Stomach (tissue), 9 donors: ENCODE measurements around the gene CS. TPM values are rescaled to one million over a fixed set of nuclear protein-coding genes. Genes with fewer than 3 reads are reported as not detected.

Source experiments
- DNase-seq, 2 donors: peaks; one replicate each; pipeline versions ENCODE4 v3.0.0 to v3.0.0-alpha.2; 2013 to 2019
- H3K27ac ChIP-seq, 5 donors: fragments of 200-600 bp in 4 of 5; sonication (generic) in 4 of 5; one replicate each; pipeline ENCODE4 v1.5.1; 2013 to 2019; ENCODE audit warnings: mild to moderate bottlenecking in 1 of 5, moderate library complexity in 1 of 5
- H3K27me3 ChIP-seq, 3 donors: fragments of 200-600 bp; sonication (generic); one replicate each; pipeline ENCODE4 v1.5.1; 2017 to 2019; ENCODE audit warnings: mixed run types in 1 of 3
- H3K36me3 ChIP-seq, 4 donors: fragments of 200-600 bp; sonication (generic); 1 replicate in 3 of 4; 2 replicates in 1 of 4; pipeline ENCODE4 v1.5.1; 2016 to 2019
- H3K4me1 ChIP-seq, 4 donors: fragments of 200-600 bp; sonication (generic); one replicate each; pipeline ENCODE4 v1.5.1; 2016 to 2019
- H3K4me3 ChIP-seq, 4 donors: fragments of 200-600 bp; sonication (generic) in 3 of 4; one replicate each; pipeline ENCODE4 v1.5.1; 2016 to 2019; ENCODE audit warnings: mild to moderate bottlenecking in 1 of 4
- H3K9me3 ChIP-seq, 4 donors: fragments of 200-600 bp; sonication (generic); one replicate each; pipeline ENCODE4 v1.5.1; 2016 to 2019
- EP300 ChIP-seq: sonication (generic); formaldehyde crosslinking; IDR thresholded peaks from one replicate; pipeline ENCODE4 v1.6.1; 2017; ENCODE audit warnings: antibody characterized with exemption
- POLR2A ChIP-seq, 4 donors: fragments of 450-650 bp; IDR thresholded peaks; one replicate each; pipeline ENCODE4 v1.6.1; 2016; ENCODE audit warnings: antibody characterized with exemption in 4 of 4, control low read depth in 2 of 4, mild to moderate bottlenecking in 1 of 4, moderate library complexity in 1 of 4
- POLR2AphosphoS5 ChIP-seq, 3 donors: sonication (generic); formaldehyde crosslinking; IDR thresholded peaks; one replicate each; pipeline ENCODE4 v1.6.1; 2016; ENCODE audit warnings: antibody characterized with exemption in 3 of 3
- WGBS, 5 donors: extraction: QIAGEN DNeasy Blood & Tissue Kit in 3 of 5; methylation state at CpG; one replicate each; pipeline versions ENCODE4 v1.1.5 to v1.1.7; 2013 to 2018; 5-methylcytosine and 5-hydroxymethylcytosine counted together
- intact Hi-C: fragments of 100-400 bp; cut with DNase I; formaldehyde crosslinking; loops from one replicate; pipeline ENCODE4 v1.15.1; 2023; ENCODE audit warnings: low total_unique reads
- polyA plus RNA-seq, 3 donors: library from polyadenylated mRNA; stranded (reverse); fragments of 200-250 nt; gene quantifications; one replicate each; pipeline ENCODE4 v1.2.3, GENCODE V29; 2013
- total RNA-seq, 5 donors: library from RNA; depleted of rRNA; stranded (reverse); fragments of >200 nt; gene quantifications; one replicate each; pipeline versions ENCODE4 v1.1.0 to v1.2.3, GENCODE V29; 2014 to 2016
- TF ChIP-seq, protein P1 (sequence below), 7 experiments: fragments of 450-650 bp in 4 of 7; fragments of 200-600 bp in 3 of 7; sonication (generic) in 3 of 7; IDR thresholded peaks; one replicate each; pipeline ENCODE4 v1.5.1; 2016 to 2019; ENCODE audit warnings: antibody characterized with exemption in 7 of 7, control low read depth in 2 of 7, mild to moderate bottlenecking in 1 of 7
- donor health status: healthy with polysubstance abuse.
- donor health status: Bipolar disorder and iron deficiency.
- donor health status: healthy.

CS gene
- total and polyA plus RNA-seq, 8 donors, result 51.9 to 174 (median 114) TPM

- peaks cover 27 to 69% (median 63%) of the 10 kb centered on the region in 4 donors for H3K36me3 ChIP-seq
- H3K27me3 ChIP-seq, result no peaks in the 10 kb centered on the region
- no peaks in the 10 kb centered on the region for H3K9me3 ChIP-seq
- H3K27ac ChIP-seq, result no peak overlapping the region
- H3K4me3 ChIP-seq, result no peak overlapping the region
- intact Hi-C loops, result no loop called here
- no peak for DNase-seq
- H3K4me1 ChIP-seq, result no peaks in the 10 kb centered on the region
- no peak for TF ChIP-seq POLR2AphosphoS5 (IDR thresholded peaks at IDR 0.05)
- TF ChIP-seq EP300, result no peak
- TF ChIP-seq POLR2A (IDR thresholded peaks at IDR 0.05), result no peak
- TF ChIP-seq, protein P1, sequence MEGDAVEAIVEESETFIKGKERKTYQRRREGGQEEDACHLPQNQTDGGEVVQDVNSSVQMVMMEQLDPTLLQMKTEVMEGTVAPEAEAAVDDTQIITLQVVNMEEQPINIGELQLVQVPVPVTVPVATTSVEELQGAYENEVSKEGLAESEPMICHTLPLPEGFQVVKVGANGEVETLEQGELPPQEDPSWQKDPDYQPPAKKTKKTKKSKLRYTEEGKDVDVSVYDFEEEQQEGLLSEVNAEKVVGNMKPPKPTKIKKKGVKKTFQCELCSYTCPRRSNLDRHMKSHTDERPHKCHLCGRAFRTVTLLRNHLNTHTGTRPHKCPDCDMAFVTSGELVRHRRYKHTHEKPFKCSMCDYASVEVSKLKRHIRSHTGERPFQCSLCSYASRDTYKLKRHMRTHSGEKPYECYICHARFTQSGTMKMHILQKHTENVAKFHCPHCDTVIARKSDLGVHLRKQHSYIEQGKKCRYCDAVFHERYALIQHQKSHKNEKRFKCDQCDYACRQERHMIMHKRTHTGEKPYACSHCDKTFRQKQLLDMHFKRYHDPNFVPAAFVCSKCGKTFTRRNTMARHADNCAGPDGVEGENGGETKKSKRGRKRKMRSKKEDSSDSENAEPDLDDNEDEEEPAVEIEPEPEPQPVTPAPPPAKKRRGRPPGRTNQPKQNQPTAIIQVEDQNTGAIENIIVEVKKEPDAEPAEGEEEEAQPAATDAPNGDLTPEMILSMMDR (IDR thresholded peaks at IDR 0.05), result no peak
- WGBS, 5 donors, result 73 to 81% (median 79%) methylated on average over 11 of the region's 11 CpGs
Measured at GRCh38 chr12:56237552-56237951, 62.6 kb downstream of the CS start.

- WGBS, 5 donors, result 58 to 84% (median 67%) methylated on average over 5 of the region's 5 CpGs
- Histone ChIP-seq H3K36me3 (peaks cover 22 to 64% (median 58%) of the 10 kb centered on the region in 4 donors), H3K27me3 (no peaks in the 10 kb centered on the region), H3K4me3 (no peak overlapping the region), H3K4me1 (no peaks in the 10 kb centered on the region), H3K9me3 (no peaks in the 10 kb centered on the region), H3K27ac (no peak overlapping the region)
- no peak for DNase-seq
- intact Hi-C loops, result no loop called here
- TF ChIP-seq POLR2AphosphoS5 (IDR thresholded peaks at IDR 0.05) (no peak), EP300 (no peak), POLR2A (IDR thresholded peaks at IDR 0.05) (no peak)
- TF ChIP-seq, protein P1 (IDR thresholded peaks at IDR 0.05), result no peak
Measured at GRCh38 chr12:56236985-56237384, 63.1 kb downstream of the CS start.

DNA sequence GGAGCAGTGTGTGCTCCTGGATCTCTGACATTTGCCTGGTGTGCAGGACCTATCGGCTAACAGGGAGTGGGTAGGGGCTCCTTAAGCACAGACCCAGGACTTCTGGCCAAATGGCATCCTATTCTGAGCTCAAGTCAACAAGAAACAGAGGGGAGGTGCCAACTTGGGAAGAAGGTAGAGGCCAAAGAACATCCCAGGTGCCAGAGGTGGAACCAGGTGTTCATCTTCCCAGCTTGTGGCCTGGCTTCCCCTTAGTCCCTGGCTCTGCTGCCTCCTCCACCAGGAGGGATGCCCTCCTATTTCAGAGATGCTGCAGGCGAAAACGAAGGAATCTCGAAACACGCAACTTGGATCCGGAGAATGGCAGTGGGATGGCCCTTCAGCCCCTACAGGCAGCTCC is 64.0 kb downstream of the CS start:
- no peak for DNase-seq
- no peaks in the 10 kb centered on the region for H3K27me3 ChIP-seq
- no peak for TF ChIP-seq POLR2AphosphoS5 (IDR thresholded peaks at IDR 0.05)
- TF ChIP-seq EP300, result no peak
- TF ChIP-seq, protein P1 (IDR thresholded peaks at IDR 0.05), result no peak
- TF ChIP-seq POLR2A (IDR thresholded peaks at IDR 0.05), result no peak
- H3K4me1 ChIP-seq, result no peaks in the 10 kb centered on the region
- intact Hi-C loops, result no loop called here
- 94 to 98% (median 95%) methylated on average over 6 of the region's 6 CpGs for WGBS, 5 donors
- H3K27ac ChIP-seq, result no peak overlapping the region
- H3K36me3 ChIP-seq, result peaks cover 14 to 55% (median 49%) of the 10 kb centered on the region in 4 donors
- H3K9me3 ChIP-seq, result no peaks in the 10 kb centered on the region
- H3K4me3 ChIP-seq, result no peak overlapping the region

DNA sequence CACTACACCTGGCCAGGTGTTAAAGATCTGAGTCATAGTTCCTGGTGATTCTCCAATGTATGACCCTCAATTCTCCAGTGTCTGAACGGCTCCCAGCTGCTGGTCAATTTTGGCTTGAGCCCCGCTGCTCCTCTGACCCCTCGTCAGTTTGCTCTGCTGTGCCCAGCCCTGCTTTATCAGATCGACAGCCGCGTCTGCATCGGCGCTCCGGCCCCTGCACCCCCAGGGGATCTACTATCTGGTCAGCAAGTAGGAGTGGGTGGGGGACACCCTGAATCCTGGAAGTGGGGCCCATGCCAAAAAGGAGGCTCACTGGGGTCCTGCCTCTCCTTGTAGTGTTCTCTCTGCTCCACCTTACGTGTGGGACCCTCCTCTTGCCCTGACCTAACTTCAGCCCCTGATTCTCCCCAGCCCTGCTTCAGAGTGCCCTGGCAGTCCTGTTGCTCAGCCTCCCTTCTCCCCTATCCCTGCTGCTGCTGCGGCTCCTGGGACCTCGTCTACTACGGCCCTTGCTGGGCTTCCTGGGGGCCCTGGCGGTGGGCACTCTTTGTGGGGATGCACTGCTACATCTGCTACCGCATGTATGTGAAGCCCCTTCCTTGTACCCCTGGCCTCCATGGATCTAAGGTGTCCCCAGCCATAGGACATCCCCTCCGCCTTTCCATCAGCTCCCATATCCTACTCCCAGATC is 65.2 kb downstream of the CS start:
- H3K27ac ChIP-seq, result no peak overlapping the region
- no peaks in the 10 kb centered on the region for H3K9me3 ChIP-seq
- no peaks in the 10 kb centered on the region for H3K27me3 ChIP-seq
- no peak for DNase-seq
- H3K4me1 ChIP-seq, result peaks cover 0 to 8% (median 5%) of the 10 kb centered on the region in 4 donors
- WGBS, 5 donors, result 49 to 73% (median 59%) methylated on average over 15 to 16 of the region's 16 CpGs
- peaks cover 5 to 43% (median 37%) of the 10 kb centered on the region in 4 donors for H3K36me3 ChIP-seq
- H3K4me3 ChIP-seq, result no peak overlapping the region
- intact Hi-C loops, result no loop called here
- TF ChIP-seq POLR2AphosphoS5 (IDR thresholded peaks at IDR 0.05) (no peak), EP300 (no peak), POLR2A (IDR thresholded peaks at IDR 0.05) (no peak)
- TF ChIP-seq, protein P1 (IDR thresholded peaks at IDR 0.05), result no peak
